Sciatic nerve (tissue), 2 donors: ENCODE data around the gene APOBEC3A. TPM values are rescaled to one million over a fixed set of nuclear protein-coding genes. Genes with fewer than 3 reads are reported as not detected.

ENCODE experiments used
- ATAC-seq: fragments of 200-7000 bp; cut with Tn5 transposase; one replicate; pipeline ENCODE4 v1.9.1; 2020; ENCODE audit warnings: mild to moderate bottlenecking, moderate library complexity
- DNase-seq: peaks from one replicate; pipeline ENCODE4 v3.0.0-alpha.2; 2020; ENCODE audit warnings: low spot score
- intact Hi-C: fragments of 100-400 bp; cut with DNase I; formaldehyde crosslinking; loops from one replicate; pipeline ENCODE4 v1.14.2; 2022
- total RNA-seq: library from RNA; stranded (reverse); fragmentation: NEBNext Ultra II Directional; extraction: Animal tissue kit (Norgen Biotek cat#: 25700); gene quantifications from one replicate; pipeline ENCODE4 v1.2.1, GENCODE V29; 2021
- donor health status: DM: no; HTN: no; CAD: no.
- donor health status: DM: no; HTN: no; CAD: no.

Gene APOBEC3A
- 9.3 TPM for total RNA-seq

DNA sequence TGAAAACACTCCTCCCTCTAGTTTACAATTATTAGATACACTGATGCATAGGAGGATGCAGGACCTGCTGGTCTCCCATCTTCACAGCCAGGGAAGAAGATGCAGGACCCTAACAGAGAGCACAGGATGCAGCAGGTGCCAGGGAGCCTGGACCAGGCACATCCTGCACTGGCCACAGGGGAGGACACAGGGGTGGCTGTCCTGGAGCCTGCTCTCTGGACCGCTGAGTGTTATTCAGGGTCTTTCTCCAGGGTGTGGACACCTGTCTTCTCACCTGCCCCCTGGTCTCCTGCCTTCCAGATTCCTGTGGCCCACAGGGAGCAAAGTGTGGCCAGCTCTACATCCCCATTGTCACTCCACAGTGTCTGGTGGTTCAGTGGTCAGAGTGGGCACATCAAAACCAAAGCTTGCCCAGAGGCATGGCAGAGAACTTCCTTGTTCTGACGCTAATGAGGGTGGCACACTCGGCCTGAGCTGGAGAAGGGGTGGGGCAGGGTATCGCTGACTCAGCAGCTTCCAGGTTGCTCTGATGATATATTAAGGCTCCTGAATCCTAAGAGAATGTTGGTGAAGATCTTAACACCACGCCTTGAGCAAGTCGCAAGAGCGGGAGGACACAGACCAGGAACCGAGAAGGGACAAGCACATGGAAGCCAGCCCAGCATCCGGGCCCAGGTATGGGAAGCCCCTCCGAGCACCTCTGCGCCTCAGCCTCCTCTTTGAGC is at the start of gene APOBEC3A:
Gene APOBEC3A (plus strand): TSS at position 564 of the 725 bp plus-strand sequence. CDS start 83 bp downstream, at position 647.
- DNase-seq (no peak), ATAC-seq (peak; percentile 38)
- intact Hi-C loops, result no loop called here

DNA sequence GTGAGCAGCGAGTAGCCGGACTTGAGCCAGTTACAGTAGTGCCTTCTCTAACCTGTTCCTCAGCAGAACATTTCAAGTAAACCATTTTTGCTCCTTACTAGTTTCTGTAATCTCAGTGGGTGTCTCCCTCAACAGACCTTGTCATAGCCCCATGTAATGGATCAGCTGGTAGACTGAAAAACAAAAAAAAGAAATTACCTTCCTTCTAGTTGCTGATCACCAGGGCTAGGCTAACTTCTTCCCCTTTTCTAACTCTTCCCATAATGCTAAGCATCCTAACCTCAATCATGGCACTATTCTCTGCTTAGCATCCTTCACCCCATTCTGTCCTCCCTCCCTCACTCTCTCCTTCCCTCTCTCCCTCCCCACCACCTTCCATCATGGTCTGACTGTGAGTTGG is 49.6 kb upstream of the APOBEC3A start:
- no peak for DNase-seq
- no peak for ATAC-seq
- intact Hi-C loops, result no loop called here

DNA sequence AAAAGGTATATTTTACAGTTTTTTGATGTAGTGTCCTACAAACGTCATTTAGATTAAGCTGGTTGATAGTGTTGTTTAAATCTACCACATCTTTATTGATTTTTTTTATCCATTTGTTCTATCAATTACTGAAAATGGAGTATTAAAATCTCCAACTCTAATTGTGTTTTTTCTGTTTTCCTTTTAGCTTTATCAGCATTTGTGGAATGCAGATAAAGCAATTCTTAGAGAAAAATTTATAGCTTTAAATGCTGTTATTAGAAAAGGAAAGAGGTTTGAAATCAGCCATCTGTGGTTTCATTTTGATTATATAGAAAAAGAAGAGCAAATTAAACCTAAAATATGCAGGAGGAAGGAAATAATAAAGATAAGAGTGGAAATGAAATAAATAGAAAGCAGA is 46.0 kb upstream of the APOBEC3A start:
- intact Hi-C loops, result no loop called here
- DNase-seq (no peak), ATAC-seq (no peak)

DNA sequence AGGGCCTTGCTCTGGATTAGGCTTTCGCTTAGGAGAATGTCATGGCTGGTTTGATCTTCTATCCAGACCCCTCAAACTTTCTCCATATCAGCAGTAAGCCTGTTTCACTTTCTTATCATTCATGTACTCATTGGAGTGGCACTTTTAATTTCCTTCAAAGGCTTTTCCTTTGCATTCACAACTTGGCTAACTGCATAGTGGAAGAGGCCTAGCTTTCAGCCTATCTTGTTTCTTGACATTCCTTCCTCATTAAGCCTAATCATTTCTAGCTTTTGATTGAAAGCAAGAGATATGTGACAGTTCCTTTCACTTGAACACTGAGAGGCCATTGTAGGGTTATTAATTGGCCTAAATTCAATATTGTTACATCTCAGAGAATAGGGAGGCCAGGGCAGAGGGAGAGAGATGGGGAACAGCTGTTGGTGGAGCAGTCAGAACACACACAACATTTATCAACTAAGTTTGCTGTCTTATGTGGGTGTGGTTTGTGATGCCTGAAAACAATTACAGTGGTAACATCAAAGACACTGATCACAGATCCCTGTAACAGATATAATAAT is 37.7 kb upstream of the APOBEC3A start:
- DNase-seq (no peak), ATAC-seq (no peak)
- intact Hi-C loops, result loop anchor here (10.0 kb wide), 1 partner anchor 45 kb away; the partner anchor contains the start of gene CBX6

DNA sequence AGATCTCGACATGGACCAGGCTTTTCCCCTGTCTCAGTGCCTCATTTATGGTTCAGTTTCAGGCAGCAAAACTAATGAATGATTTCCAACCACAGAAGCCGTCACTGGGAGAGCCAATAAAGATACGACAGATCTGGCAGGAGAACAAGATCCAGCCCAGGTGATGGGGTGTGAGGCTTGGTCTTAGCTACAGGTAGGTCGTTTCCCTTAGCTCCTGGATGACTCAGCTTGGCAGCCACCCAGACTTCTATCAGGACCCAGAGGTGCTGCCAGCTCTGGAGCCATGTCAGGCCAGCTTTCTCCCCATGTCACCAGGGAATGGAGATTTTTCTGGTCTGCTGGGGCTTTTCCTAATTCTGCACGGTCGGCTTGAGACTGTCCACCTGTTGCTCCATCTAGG is 36.3 kb upstream of the APOBEC3A start:
- no peak for ATAC-seq
- DNase-seq, result no peak
- intact Hi-C loops, result loop anchor here (10.0 kb wide), 1 partner anchor 46 kb away; the partner anchor contains the start of gene CBX6

DNA sequence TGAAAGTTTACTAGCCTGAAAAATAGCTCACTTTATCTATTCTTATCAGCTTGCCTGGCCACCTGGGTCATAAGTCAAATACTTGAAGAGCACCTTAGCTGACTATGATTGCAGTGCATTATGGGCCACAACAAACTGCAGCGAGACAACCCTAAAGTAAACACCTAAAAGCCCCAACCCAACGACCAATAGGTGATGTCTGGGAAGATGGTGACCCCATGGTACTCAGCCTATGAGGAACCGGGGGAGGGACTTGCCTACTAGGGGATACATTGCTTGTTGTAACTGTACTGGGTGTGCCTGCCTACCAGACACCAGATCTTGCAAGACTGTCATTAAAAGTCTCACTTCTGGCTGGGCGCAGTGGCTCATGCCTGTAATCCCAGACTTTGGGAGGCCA is 35.6 kb upstream of the APOBEC3A start:
- DNase-seq (no peak), ATAC-seq (no peak)
- intact Hi-C loops, result loop anchor here (10.0 kb wide), 1 partner anchor 47 kb away; the partner anchor contains the start of gene CBX6

DNA sequence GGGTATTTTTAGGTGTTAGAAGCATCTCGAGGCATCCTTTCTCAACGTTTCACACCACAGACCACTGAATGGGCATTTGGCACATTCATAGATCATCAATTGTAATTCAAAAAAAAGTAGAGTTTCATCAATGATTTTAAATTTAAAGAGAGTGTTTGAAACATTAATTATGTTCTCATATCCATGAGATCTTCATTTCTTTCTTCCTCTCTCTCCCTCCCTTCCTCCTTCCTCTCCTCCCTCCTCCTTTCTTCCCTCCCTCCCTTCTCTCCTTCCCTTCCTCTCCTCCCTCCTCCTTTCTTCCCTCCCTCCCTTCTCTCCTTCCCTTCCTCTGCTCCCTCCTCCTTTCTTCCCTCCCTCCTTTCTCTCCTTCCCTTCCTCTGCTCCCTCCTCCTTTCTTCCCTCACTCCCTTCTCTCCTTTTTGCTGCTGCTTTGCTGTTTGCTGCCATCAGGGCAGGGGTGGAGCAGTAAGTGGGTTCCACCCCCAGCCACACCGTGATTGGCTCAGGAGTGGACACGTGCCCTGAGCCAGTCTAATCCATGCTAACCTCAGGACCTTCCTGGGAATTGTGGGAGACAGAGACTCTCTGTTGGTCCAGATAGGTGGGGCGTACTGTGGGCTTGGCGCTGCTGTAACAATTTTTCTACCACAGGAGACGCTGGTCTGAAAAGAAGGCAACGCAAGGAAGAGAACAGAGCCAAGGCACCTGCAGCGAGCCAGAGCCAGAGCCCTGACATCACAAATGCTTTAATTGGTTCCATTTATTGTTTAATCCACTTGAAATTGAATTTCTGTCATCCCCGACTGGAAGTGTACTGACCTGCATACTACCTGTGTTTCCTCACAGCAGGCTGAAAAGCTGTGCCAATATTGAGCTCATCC is 33.7 kb upstream of the APOBEC3A start:
- DNase-seq, result peak; percentile 83
- intact Hi-C loops, result loop anchor here (10.0 kb wide), 1 partner anchor 49 kb away; the partner anchor contains the start of gene CBX6

DNA sequence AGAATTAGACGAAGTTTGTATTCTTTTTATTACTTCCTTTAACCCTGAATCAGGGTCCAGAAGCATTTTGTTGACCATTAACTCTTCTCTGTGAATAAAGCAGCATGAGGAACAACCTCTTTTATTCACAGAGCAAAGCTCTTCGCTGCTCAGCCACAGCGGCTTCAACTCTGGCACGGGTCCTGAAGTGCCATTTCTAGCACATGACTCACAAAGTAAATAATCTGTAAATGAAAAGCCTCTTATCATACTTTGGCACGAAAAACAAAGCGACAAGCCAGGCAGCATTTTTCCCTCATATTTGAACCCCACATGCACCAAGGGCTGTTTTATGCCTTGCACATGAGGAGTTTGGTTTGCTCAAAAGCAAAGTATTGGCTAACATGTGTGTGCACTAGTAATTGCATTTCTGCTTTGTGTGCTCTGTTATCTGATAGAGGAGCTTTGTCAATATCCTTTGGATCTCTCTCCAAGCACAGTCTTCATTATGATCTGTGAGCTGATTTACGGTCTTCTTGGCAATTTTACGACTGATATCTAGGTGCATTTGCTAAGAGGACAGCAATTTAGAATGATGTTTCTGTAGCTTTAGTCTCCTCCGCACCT is 33.0 kb upstream of the APOBEC3A start:
- DNase-seq (peak; percentile 86), ATAC-seq (peak; percentile 80)
- intact Hi-C loops, result loop anchor here (10.0 kb wide), 1 partner anchor 50 kb away; the partner anchor contains the start of gene CBX6

More for the DNA sequence above, 33.7 kb upstream of the APOBEC3A start:
- peak; percentile 99 for ATAC-seq

DNA sequence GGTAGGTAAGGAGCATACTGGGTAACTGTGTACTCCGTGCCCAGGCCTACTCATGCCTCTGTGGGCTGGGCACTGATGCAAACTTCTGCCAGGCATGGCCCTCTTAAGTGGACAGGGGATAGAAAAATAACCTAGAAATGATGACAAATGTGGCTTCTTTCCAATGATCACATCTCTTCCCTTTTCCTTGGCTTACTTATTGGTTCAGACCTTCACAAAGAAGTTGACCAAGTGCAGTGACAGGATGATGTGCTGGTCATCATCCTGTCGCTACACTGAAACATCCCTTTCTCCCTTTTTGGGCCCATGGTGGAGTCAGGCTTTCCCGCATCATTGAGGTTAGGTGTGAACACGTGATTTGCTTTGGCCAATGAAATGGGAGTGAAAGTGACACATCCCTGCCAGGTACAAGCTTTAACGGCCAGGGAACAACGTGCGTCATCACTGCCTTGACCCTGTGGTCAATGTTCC is 31.8 kb upstream of the APOBEC3A start:
- intact Hi-C loops, result loop anchor here (10.0 kb wide), 1 partner anchor 51 kb away; the partner anchor contains the start of gene CBX6
- no peak for DNase-seq
- ATAC-seq, result no peak

DNA sequence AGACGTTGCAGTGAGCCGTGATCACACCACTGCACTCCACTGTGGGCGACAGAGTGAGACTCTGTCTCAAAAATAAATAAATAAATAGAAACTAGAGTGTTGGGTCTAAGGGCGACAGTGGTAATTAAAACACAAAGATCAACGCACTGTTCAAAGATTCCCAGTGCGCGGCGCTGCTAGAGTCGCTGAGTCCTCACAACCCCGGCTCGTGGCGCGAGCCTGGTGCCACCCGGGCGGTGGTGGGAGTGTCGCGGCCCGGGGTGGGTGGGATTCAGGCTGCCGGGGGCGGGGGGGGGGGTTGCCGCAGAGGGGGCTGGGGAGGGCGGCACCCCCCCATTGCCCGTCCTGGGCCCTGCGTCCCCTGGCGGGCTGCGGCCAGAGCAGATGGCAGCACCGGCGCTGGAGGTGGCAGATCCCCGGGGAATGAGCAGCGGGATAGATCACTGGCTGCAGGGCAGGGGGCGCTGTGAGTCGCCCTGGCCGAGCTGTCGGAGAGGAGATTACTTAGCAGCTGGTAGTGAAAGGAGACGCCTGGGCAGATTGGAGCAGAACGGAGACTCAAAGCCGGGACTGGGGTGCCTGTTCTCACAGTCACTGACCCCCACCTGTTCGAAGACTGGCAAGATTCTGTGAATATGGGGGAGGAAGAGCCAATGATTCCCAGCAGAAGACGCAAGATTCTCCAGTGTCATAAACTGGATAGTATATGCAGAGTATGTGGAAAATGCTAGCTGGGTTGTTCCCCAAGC is 30.2 kb upstream of the APOBEC3A start:
- intact Hi-C loops, result loop anchor here (10.0 kb wide), 1 partner anchor 52 kb away; the partner anchor contains the start of gene CBX6
- peak; percentile 82 for DNase-seq
- ATAC-seq, result peak; percentile 38

DNA sequence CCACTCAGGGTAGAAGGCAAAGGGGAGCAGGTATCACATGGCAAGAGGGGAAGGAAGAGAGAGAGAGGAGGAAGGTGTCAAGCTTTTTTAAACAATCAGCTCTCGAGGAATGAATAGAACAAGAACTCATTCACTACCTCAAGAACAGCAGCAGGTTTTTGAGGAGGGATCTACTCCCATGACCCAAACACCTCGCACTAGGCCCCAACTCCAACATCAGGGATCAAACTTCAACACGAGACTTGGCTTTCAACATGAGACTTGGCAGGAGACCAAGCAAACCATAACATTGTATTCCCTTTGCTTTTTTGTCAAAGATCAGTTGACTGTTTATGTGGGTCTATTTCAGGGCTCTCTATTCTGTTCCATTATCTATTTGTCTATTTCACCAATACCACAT is 26.9 kb upstream of the APOBEC3A start:
- no peak for ATAC-seq
- no peak for DNase-seq
- intact Hi-C loops, result no loop called here

DNA sequence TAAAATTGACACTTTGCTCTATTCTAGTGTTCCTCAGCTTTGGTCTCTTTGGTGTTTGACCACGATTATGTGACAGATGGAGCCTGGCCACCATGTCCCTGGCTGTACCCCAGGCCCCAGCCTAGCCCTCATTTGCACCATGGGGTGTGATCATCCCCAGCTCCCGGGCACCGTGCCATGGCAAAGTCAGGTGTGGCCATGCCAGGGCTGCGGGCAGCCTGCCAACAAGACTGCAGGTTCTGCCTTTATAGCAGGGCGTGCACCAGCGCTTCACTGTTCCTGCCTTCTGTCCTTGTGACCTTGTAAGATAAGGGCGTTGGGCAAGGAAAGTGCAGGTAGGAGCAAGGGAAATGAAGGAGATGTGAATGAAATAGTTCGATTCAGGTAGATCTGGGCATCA is 22.4 kb upstream of the APOBEC3A start:
- DNase-seq (no peak), ATAC-seq (no peak)
- intact Hi-C loops, result no loop called here

DNA sequence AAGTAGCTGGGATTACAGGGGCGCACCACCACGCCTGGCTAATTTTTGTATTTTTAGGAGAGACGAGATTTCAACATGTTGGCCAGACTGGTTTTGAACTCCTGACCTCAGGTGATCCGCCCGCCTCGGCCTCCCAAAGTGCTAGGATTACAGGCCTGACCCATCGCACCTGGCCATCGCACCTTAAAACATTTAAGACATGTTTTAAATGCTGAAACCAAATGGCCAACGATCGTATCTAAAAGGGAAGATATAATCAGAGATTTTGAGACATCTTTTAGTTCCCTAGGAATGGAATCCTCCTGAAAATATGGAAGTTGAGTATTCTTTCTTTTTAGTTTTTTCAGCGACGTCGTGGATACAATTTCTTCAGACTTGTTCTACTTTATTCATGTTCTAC is 21.8 kb upstream of the APOBEC3A start:
- DNase-seq (no peak), ATAC-seq (no peak)
- intact Hi-C loops, result no loop called here

DNA sequence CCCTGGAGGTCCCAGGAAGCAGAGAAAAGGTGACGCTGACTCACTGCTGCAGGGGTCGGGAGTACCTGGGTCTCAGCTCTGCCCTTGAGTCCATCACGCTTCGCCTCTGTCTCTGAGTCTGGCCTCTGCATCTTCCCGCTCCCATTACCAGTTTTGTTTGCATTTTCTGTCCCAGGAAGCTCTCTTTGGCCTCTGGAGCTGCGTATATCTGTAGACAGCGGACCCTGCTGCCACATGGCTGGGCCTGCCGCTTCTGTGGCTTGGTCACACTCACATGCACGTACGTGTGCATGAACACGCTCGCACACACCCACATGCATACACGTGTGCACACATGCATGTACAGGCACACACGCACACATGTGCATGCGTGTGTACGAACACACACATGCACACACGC is 20.8 kb upstream of the APOBEC3A start:
- intact Hi-C loops, result no loop called here
- DNase-seq (no peak), ATAC-seq (no peak)

DNA sequence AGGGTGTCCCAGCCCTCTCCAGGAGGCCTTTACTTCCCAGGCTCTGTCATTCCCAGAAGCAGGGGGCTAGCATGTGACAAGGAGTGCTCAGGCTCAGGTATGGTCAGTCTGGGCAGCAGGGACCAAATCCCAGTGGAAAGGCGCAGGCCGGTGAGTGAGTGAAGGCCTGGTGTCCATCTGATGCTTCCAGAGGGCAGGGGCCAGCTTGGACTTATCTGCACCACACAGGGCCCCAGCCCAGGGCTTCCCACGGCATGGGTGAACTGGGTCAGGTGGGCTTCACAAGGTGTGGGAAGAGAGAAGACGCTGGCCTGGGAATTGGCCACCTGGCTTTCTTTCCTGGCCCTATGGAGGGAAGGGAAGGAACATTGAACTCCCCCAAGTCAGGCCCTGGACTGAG is 20.4 kb upstream of the APOBEC3A start:
- intact Hi-C loops, result no loop called here
- no peak for ATAC-seq

DNA sequence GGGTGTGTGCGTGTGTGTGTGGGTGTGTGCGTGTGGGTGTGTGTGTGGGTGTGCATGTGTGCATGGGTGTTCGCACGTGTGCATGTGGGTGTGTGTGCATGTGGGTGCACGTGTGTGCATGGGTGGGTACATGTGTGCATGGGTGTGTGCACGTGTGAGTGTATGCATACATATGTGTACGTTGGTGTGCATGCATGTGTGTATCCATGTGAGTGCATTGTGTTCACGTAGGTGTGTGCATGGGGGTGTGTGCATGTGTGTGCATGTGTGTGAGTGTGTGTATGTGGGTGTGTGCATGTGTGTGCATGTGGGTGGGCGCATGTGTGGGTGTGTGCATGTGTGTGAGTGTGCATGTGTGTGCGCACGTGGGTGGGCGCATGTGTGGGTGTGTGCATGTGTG is 19.9 kb upstream of the APOBEC3A start:
- DNase-seq (no peak), ATAC-seq (no peak)
- intact Hi-C loops, result no loop called here

More for the DNA sequence above, 20.4 kb upstream of the APOBEC3A start:
- DNase-seq, result no peak

DNA sequence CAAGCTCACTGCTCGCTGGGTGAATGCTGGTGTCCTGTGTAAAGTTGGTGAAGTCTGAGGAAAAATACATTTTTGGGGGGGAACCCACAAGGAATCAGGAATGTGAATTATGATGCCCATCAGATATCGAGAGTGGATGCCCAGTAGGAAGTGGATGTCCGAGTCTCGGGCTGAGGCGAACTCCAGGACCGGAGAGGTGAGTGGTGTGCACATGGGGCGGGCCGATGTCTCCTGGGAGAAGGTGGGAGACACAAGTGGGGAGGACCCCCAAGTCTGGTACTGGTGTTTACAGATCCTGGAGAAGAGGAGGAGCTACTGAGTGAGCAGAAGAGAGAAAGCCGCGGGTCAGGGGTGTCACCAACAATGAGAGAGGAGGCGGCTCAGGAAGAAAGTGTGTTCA is 19.2 kb upstream of the APOBEC3A start:
- no peak for ATAC-seq
- intact Hi-C loops, result no loop called here
- no peak for DNase-seq

DNA sequence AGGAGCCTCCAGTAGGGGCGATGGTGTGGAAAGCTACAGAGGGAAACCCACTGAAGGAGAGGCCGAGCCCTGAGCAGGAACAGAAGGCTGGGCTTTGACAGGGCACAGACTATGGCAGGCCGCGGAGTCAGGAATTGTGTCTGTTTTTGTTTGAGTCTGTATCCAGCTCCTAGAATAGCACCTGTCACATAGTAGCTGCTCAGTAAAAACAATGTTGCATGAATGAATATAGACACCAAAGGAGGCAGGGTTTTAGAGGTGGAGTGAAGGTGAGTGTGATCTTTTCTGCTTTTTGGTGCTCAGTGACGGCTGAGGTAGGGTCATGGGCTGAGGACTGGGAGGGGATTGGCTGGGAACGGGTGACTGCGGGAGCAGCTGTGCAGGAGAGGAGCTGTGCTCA is 18.5 kb upstream of the APOBEC3A start:
- no peak for DNase-seq
- intact Hi-C loops, result no loop called here
- no peak for ATAC-seq
